Glutamatergic neuron (in vitro differentiated cells): ENCODE results near the gene OR2A12. TPM values are rescaled to one million over a fixed set of nuclear protein-coding genes. Genes with fewer than 3 reads are reported as not detected.

Experiments
- DNase-seq: peaks from one replicate; pipeline ENCODE4 v3.0.0; 2022
- H3K27ac Mint-ChIP-seq: one replicate; pipeline ENCODE4 v1.8.0; 2020; ENCODE audit warnings: mild to moderate bottlenecking, mixed read lengths, inconsistent platforms; ENCODE audit not compliant: unreplicated experiment
- H3K27me3 Mint-ChIP-seq: one replicate; pipeline ENCODE4 v1.8.0; 2020; ENCODE audit warnings: mild to moderate bottlenecking, moderate library complexity, mixed read lengths, inconsistent platforms; ENCODE audit not compliant: unreplicated experiment
- H3K36me3 Mint-ChIP-seq: one replicate; pipeline ENCODE4 v1.8.0; 2020; ENCODE audit warnings: mild to moderate bottlenecking, mixed read lengths, inconsistent platforms; ENCODE audit not compliant: unreplicated experiment
- H3K4me1 Mint-ChIP-seq: one replicate; pipeline ENCODE4 v1.8.0; 2020; ENCODE audit warnings: mild to moderate bottlenecking, low read depth, mixed read lengths, inconsistent platforms; ENCODE audit not compliant: unreplicated experiment
- H3K4me3 Mint-ChIP-seq: one replicate; pipeline ENCODE4 v1.8.0; 2020; ENCODE audit warnings: mild to moderate bottlenecking, mixed read lengths, inconsistent platforms; ENCODE audit not compliant: unreplicated experiment
- H3K9me3 Mint-ChIP-seq: one replicate; pipeline ENCODE4 v1.8.0; 2020; ENCODE audit warnings: mild to moderate bottlenecking, moderate library complexity, mixed read lengths, inconsistent platforms; ENCODE audit not compliant: unreplicated experiment
- total RNA-seq: library from RNA; stranded (reverse); fragmentation: NEBNext Ultra II Directional; extraction: Animal tissue kit (Norgen Biotek cat#: 25700); gene quantifications from one replicate; pipeline ENCODE4 v1.2.1, GENCODE V29; 2021; ENCODE audit not compliant: unreplicated experiment
- TF ChIP-seq, protein P1 (sequence below): fragments of 200-600 bp; sonication (generic); IDR thresholded peaks from one replicate; pipeline ENCODE4 v1.5.0; 2021; ENCODE audit not compliant: partially characterized antibody, unreplicated experiment

The OR2A12 gene
- total RNA-seq, 1 donor from 2014 or later = not detected

DNA sequence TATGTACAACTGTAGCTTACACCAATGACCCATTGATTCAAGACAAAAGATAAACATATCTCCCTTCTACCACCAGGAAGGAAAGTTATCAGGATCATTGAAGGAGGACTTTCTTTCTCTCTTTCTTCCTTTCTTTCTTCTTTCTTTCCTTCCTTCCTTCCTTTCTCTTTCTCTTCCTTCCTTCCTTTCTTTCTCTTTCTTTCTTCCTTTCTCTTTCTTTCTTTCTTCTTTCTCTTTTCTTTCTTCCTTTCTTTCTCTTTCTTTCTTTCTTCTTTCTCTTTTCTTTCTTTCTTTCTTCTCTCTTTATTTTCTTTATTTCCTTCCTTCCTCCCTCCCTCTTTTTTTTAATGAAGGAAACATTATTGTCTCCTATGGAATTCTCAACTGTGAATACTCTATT, 12.7 kb downstream of the OR2A12 start:
- DNase-seq = no peak
- Mint-ChIP-seq H3K9me3 (no peaks in the 10 kb centered on the region), H3K36me3 (no peaks in the 10 kb centered on the region), H3K4me3 (no peak overlapping the region), H3K4me1 (peaks cover 2% of the 10 kb centered on the region), H3K27ac (no peak overlapping the region), H3K27me3 (no peaks in the 10 kb centered on the region)
- TF ChIP-seq, protein P1, sequence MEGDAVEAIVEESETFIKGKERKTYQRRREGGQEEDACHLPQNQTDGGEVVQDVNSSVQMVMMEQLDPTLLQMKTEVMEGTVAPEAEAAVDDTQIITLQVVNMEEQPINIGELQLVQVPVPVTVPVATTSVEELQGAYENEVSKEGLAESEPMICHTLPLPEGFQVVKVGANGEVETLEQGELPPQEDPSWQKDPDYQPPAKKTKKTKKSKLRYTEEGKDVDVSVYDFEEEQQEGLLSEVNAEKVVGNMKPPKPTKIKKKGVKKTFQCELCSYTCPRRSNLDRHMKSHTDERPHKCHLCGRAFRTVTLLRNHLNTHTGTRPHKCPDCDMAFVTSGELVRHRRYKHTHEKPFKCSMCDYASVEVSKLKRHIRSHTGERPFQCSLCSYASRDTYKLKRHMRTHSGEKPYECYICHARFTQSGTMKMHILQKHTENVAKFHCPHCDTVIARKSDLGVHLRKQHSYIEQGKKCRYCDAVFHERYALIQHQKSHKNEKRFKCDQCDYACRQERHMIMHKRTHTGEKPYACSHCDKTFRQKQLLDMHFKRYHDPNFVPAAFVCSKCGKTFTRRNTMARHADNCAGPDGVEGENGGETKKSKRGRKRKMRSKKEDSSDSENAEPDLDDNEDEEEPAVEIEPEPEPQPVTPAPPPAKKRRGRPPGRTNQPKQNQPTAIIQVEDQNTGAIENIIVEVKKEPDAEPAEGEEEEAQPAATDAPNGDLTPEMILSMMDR = no peak

DNA sequence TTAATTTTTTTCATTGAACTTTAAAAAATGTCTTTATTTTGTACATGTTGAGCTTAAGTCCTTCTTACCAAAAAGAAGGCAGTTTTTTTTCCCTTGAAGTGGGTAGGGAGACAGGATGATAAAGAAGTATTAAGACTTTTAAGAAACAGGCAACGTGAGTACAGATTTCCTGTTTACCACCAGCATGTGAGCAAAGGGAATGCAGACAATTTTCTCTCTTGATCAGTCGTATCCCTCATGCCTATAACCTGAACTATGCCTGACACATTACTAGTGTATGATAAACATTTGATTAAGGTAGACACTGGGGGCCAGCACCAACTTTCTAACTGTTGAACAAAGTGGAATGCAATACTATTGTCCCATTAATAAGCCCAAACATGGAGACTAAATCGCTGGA, 14.5 kb downstream of the OR2A12 start:
- Mint-ChIP-seq H3K4me3 (no peak overlapping the region), H3K36me3 (no peaks in the 10 kb centered on the region), H3K9me3 (no peaks in the 10 kb centered on the region), H3K27ac (no peak overlapping the region), H3K4me1 (peaks cover 2% of the 10 kb centered on the region), H3K27me3 (no peaks in the 10 kb centered on the region)
- TF ChIP-seq, protein P1 = no peak
- no peak for DNase-seq

DNA sequence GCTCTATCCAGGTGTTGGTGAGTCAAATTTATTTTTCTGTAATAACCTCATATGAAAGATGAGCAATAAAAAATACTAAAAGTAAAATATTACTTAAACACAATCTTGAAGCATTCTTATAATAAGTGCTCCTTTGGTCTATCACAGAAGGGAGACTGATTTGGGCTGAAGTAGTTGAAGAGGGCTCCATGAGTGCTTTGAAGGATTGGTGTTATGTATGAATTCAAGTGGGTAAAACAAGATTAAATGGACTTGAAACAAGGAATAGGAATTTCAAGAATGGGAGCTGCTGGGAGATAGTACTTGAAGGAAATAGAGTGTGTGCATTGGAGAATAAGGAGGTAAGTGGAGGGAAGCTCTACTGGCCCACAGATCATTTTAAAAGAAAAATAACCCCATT, 16.0 kb downstream of the OR2A12 start:
- Mint-ChIP-seq H3K9me3 (no peaks in the 10 kb centered on the region), H3K4me1 (peaks cover 2% of the 10 kb centered on the region), H3K36me3 (no peaks in the 10 kb centered on the region), H3K4me3 (no peak overlapping the region), H3K27me3 (no peaks in the 10 kb centered on the region), H3K27ac (no peak overlapping the region)
- TF ChIP-seq, protein P1 = no peak
- no peak for DNase-seq

DNA sequence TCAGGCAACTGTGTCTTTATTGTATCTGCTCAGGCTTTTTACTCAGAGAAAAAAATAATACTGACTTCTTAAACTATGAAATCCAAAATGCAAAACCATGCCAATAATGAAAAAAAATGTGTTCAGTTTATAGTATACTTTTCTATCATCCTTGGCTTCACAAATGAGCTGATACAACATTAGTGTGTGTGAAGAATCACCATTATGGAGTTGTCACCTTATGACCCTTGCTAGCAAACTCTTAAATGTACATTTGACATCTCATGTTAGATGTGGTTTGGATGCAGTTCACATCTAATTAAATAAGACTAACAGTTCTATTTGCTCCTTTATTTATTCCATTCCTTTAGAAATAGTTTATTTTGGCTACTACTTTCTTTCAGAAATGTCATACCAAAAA, 19.1 kb downstream of the OR2A12 start:
- Mint-ChIP-seq H3K27ac (no peak overlapping the region), H3K27me3 (no peaks in the 10 kb centered on the region), H3K4me1 (peaks cover 2% of the 10 kb centered on the region), H3K9me3 (no peaks in the 10 kb centered on the region), H3K36me3 (no peaks in the 10 kb centered on the region), H3K4me3 (no peak overlapping the region)
- TF ChIP-seq, protein P1 = no peak
- no peak for DNase-seq

DNA sequence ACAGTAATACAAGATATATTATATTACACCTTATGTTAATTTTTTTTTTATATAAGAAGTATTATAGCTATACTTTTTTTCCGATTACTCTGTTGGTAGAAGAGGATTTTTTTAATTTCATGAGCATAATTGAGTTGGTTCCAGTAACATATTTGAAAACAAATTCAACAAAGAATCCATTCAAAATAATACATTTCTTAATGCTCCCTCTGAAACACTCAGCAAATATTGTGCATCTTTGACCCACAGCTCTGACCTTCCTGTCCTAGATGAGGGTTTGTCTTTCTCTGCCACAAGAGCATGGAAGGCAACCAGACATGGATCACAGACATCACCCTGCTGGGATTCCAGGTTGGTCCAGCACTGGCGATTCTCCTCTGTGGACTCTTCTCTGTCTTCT, 23.2 kb downstream of the OR2A12 start, which contains the start of gene OR2A2:
OR2A2 (plus strand) TSS at position 301 of the 400 bp plus-strand sequence; CDS start at position 301, 0 bp downstream.
- H3K9me3 Mint-ChIP-seq = no peaks in the 10 kb centered on the region
- no peak for DNase-seq
- peaks cover 9% of the 10 kb centered on the region for H3K4me1 Mint-ChIP-seq
- H3K27ac Mint-ChIP-seq = no peak within 1 kb of the TSS
- no peaks in the 10 kb centered on the region for H3K36me3 Mint-ChIP-seq
- TF ChIP-seq, protein P1 = no peak
- H3K4me3 Mint-ChIP-seq = no peak within 1 kb of the TSS
- H3K27me3 Mint-ChIP-seq = peaks cover 1% of the 10 kb centered on the region
